Stimulated activated CD8-positive, alpha-beta memory T cell treated with anti-CD3 and anti-CD28 coated beads, Interleukin-15, amount 100 ng/mL, for 48 hours (primary cell): ENCODE results near the gene SCIN.
"Not testable (repeated sequence)": the region's sequence is repeated elsewhere in the genome, so short reads cannot be mapped to it uniquely, and the experiment has no call there.

Experiments
- DNase-seq, 2 donors: peaks; one replicate each; pipeline ENCODE4 v3.0.0-alpha.2; 2020; ENCODE audit warnings: low read depth in 2 of 2

SCIN gene

DNA sequence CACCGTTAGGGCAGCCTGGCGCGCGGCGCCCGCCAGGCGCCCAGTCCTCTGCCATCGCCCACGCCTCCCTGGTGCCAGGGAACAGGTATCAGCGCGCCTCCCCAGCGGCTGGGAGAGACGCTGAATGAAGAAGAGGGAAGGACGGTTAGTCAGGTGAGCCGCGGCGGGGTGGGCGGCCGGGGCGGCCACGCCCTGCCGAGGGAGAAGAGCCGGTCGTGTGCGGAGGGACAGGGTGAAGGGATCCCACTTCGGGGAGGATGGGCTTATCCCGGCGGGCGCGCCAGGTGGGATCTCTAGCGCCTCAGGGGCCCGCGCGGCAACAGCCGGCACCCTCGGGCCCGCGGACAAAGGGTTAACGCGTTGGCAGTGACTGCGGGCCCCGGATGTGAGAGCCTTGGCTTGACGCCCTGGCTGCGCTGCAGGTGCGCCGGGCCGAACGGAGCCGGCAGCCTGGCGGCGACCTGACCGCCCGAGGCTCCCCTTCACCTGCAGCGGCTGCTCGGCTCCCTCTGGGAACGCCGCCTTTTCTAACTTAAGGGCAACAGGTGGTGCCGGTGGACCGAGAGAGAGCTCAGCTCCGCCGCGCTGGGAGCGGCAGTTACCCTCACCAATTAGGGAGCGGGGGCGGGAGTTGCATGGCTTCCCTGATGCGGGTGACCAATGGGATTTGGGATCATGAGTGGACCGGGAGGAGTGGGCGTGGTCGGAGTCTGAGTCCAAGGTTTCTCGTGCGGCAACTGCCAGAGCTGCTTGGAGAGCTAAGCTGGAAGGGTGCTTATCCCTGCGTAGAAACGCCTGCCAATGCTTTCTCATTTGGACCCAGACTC lies 116.6 kb downstream of the SCIN start, which contains the start of gene ARL4A:
ARL4A (plus strand) TSS at position 743 of the 827 bp plus-strand sequence. CDS start 622 bp downstream, outside the sequence.
- DNase-seq: peak; percentile 85

DNA sequence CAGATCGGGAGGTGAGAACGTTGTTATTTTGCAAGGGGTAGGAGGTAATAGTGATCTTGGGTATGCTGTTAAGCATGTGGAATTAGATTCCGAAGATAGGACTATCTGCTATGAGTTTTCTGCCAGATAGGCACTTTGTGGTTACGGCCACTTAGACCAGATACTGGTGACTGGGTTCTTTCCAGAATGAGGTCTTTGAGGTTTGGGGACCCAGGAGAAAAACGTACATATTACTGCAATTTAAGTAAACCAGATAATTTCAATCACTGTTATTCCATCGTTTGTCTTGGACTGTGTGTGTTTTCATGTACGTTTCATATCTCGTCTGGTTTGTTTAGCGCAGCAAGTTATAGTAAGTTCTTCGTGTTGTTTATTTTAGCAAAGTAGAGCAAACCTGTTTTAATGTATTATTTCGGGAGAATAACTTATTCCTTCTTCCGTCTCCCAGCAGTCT lies 117.2 kb downstream of the SCIN start:
- no peak for DNase-seq

DNA sequence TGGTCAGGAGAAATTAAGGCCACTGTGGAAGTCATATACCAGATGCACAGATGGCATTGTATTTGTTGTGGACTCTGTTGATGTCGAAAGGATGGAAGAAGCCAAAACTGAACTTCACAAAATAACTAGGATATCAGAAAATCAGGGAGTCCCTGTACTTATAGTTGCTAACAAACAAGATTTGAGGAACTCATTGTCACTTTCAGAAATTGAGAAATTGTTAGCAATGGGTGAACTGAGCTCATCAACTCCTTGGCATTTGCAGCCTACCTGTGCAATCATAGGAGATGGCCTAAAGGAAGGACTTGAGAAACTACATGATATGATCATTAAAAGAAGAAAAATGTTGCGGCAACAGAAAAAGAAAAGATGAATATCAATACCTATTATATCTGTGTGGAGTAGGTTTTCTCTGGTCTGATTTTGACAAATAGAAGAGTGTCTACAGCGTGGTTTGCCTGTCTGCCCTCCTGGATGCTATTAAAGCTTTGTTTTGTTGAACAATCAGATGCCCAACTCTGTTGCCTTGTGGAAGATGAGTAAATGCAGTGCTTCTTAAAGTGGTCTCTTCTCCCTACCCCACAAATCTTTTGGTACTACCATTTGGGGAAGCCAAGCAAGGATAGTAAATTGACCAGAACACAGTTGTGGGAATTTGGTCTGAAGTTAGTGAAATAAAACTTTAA lies 118.1 kb downstream of the SCIN start:
- not testable (repeated sequence) for DNase-seq

DNA sequence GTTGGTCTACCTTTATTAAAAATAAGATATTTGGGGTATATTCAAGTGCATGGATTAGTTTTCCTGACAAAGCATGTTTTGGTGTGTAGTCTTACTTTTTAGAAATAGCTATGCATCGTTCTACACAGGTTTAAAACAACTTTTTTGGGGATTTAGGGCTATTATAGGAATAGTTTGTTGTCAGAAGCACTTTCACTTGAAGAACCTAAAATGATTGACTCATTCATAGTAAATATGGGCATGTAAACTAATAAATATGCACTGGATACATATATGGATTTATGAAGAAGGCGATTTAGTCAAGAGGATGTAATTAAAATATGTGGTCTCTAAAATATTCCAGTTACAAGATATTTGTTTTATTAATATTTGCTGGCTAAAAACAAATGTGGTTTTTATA lies 118.9 kb downstream of the SCIN start:
- DNase-seq: no peak

DNA sequence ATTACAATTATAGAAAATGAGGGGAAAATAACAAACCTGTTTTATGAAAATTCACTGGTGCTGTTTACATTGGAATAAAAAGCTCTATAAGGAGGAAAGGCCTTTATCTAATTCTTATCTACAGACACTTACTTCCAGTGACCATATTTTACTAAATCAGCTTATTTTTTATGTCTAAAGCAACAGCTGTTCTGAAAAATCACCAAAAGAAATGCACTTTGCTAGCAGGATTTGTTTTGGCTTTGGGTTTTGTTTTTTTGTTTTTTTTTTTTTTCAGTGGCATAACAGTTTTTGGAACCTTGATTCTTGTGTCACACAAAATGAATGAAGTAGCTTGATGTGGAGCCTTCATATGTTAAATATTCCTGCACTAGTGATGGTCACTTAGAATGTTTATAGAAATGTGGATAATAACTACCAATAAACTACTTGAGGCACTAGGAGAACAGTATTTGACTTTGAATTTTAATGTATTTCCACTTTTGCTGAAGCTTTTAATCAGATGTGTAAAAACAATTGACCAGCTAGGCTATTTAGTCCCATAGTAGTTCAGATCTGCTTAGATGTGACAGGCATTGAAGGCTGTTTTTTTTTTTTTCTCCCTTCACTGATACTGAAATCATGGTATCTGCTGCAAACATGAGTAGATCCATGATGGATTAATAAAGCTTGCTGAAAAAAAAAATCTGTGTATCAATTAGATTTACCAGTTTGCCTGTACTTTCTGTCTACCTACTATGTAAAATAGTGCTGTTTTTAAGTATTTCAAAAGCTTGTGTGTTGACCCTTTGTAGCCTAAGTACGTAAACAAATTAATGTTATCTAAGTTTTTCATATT lies 119.7 kb downstream of the SCIN start:
- no peak for DNase-seq

DNA sequence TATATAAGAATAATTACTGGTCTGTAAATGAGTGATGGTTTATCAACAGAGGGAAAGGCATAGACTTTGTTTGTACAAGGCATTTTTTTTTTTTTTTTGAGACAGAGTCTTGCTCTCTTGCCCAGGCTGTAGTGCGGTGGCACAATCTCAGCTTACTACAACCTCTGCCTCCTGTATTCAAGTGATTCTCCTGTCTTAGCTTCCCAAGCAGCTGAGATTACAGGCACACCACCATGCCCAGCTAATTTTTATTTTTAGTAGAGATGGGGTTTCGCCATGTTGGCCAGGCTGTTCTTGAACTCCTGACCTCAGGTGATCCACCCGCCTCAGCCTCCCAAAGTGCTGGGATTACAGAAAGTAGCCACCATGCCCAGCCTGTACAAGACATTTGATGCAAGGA lies 120.9 kb downstream of the SCIN start:
- DNase-seq: not testable (repeated sequence)

DNA sequence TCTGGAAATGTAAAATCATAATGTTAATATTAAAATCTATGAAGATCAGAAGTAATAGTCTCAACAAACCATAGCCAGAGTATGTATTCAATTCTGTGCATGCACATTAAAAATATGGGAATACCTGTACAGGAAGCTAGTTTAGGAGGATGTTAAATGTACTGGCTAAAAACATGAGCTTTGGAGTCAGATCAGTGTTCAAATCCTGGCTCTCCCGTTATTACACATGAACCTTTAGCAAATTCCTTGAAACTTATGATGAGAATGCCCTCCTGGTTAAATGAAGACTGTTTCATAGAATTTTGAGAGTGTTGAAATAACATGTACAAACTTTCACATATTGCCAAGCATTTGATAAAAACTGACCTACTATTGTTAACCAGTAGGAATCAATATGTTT lies 121.5 kb downstream of the SCIN start:
- DNase-seq: no peak

DNA sequence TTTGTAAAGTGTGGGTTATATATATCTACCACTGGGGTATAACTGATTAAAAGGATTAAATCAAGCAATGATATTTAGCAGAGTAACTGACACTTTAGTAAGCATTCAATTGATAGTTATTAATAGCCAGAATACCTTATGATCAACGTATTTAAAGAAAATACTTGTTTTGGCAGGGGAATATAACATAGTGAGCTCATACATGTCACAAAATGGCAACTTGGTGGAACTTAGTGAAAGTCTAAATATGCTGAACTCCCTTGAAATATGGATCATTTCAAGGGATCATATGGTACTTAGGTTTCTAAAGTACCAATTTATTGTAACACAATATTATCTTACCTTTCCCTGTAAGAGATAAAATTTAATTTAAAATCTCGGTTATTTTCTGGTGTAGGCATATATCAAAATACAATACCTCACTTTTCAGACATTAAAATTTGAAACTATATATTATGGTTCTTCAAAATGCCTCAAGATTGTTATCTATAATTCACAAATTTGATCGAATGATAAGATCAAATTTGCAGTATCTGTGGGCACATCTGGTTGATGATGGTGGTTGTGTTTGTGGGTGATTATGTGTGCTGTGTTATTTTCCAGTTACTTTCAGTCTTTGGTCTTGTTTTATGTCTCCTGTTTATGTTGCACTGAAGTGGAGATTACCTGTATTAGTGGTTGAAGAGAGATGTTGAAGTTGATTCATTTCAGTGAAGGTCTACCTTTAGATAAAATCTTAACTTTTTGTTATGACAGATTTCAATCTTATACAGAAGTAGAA lies 122.1 kb downstream of the SCIN start:
- no peak for DNase-seq

DNA sequence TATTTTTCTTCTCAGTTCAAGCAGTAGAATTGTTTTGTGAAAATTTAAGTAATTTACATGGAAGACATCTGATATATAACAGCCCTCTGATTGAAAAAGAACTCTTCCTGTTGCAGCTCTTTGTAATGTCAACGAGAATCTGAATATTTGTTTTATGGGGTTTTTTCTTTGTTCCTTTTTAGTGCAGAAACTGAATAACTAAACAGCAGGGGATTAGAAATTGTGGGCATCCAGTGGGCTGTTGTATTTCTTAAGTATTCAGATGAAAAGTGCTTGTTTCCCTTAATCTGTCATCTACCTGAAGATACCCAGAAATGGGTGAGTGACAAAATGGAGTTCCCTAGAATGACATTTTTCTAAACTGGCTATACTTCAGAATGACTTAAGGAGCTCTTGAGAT lies 124.3 kb downstream of the SCIN start:
- DNase-seq: no peak

DNA sequence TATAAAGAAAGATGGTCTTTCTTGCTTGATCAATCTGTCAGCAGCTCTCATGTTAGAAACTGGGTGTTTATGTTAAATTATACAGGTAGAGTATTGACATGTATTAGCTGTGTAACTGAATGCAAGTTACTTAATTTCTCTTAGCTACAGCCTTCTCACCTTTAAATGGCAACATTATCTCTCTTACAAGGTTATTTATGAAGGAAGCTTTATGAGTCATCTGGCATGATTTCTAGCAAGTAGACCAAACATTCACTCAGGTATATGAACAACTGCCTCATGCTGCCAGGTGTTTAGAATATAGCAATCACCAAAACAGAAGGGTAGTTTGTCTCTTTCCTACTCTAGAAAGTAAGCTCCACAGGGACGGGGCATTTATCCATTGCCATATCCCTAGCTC lies 125.4 kb downstream of the SCIN start:
- DNase-seq: no peak

DNA sequence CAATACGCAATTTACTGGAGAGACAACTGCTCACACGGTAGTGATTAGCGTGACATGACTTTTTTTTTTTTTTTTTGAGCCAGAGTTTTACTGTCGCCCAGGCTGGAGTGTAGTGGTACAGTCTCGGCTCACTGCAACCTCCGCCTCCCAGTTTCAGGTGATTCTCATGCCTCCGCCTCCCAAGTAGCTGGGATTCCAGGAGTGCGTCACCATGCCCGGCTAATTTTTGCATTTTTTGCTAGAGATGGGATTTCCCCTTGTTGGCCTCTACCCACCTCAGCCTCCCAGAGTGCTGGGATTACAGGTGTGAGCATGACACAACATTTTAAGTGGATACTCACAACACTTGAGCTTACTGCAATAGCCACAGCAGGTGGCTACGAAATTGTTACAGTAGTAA lies 128.8 kb downstream of the SCIN start:
- DNase-seq: no peak

DNA sequence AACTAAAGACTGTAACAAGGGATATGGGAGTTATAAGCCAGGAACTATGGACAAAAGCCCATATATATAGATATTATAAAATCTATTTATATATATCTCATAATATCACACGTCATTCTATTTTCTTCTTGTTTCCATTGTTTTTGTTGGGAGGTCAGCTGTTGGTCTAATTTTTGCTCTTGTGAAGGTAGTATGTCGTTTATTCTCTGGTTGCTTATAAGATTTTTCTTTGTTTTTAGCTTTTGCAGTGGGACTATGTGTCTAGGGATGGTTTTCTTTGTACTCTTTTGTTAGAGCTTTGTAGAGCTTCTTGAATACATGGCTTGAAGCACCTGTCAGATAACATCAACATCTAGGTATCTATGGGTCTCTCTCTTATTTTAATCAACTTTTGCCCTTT lies 130.9 kb downstream of the SCIN start:
- DNase-seq: no peak

DNA sequence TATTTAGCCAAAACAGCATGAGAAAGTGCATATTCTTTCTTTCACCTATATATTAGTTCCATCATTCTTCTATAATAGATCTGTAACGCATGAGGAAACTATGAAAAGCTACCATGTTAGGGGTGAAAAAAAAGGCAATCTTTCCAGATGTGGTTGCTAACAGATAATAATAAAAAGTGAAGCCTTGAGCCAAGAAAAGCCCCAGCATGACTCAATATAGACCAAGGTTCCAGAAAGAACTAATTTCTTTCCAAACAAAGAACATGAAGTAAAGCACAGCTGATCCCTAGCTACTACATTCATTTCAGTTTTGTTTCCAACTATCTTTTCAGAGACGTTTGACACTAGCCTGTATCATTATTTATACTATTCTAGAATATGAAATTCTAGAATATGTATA lies 133.4 kb downstream of the SCIN start:
- no peak for DNase-seq

DNA sequence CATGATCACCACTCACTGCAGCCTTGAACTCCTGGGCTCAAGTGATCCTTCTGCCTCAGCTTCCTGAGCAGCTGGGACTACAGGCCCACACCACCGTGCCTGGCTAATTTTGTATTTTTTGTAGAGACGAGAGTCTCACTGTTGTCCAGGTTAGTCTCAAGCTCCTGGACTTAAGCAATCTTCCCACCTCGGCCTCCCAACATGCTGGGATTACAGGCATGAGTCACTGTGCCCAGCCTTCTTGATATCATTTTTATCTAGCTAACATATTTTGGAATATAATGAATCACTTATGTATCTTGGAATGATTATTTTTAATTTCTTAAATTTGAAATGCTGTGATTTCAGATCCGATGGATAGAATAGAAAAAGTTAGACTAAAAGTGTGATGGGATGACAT lies 135.4 kb downstream of the SCIN start:
- no peak for DNase-seq

DNA sequence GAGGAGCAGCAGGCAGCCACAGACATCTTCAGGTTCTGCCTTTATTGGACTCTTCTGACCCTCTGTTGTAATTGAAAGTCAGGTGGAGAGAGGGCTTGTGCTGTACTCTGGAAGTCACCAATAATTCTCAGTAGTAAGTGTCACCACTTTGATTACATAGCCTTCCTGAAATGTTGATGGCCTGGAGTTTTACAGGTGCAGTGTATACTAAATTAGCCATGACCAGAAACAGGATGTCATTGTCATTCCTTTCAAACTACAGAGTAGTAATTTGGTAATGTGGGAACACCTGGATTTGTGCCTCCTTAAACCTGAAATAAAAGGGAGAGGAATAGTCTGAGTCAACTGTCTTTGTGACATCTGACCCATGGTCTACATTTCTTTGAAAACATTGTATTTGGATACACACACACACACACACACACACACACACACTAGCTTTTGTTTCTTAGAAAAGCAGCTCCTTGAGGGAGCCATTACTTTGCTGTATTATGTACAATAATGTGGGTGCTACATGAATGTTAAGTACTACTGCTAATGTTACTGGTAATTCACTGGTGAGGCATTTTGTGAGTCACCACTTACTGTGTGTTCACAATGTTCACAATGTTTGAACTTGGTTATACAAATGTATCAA lies 136.5 kb downstream of the SCIN start:
- no peak for DNase-seq

DNA sequence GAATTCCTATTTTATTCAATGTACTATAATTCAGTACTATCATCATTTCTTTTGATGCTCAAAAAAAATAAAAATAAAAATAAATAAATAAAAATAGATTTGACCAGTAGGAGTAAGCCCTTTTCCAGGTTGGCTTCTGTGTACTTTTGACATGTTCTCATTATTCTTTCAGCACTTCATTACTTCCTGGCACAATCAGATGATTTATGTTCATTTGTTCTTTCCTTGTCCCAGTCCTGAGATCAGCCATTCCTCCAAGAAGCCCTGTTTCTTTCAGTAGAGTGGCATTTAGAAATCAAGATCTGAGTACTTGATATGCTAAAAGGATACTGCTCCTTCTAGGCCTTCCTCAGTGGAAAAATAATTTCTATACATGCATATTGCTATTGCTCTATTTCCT lies 137.8 kb downstream of the SCIN start:
- no peak for DNase-seq
